Stimulated activated CD4-positive, alpha-beta T cell treated with anti-CD3 and anti-CD28 coated beads, Interleukin-4, amount 100 ng/mL, for 24 hours (primary cell): ENCODE measurements around the gene KRTAP22-2.

Experiments
- DNase-seq: peaks from one replicate; pipeline ENCODE4 v3.0.0-alpha.2; 2020

The KRTAP22-2 gene

GRCh38 chr21:30590297-30590696 lies at the start of gene KRTAP22-2:
TSS of gene KRTAP22-2 (minus strand) at chr21:30590397.
- no peak for DNase-seq

- DNase-seq: no peak
These were observed 48.5 kb upstream of the KRTAP22-2 start for GRCh38 chr21:30638686-30639085.

- no peak for DNase-seq
These were observed 44.7 kb upstream of the KRTAP22-2 start, which contains the start of gene KRTAP20-2 for GRCh38 chr21:30634906-30635305. TSS of gene KRTAP20-2 (plus strand) at chr21:30635206. CDS start at chr21:30635264, 58 bp downstream.

GRCh38 chr21:30629200-30629599 lies 39.0 kb upstream of the KRTAP22-2 start:
- no peak for DNase-seq

GRCh38 chr21:30628109-30628508 lies 37.9 kb upstream of the KRTAP22-2 start:
- DNase-seq: no peak

- no peak for DNase-seq
These were observed 35.4 kb upstream of the KRTAP22-2 start for GRCh38 chr21:30625449-30626165.

GRCh38 chr21:30623362-30623761 lies 33.2 kb upstream of the KRTAP22-2 start:
- no peak for DNase-seq

- DNase-seq: no peak
These were observed 30.3 kb upstream of the KRTAP22-2 start, which contains the start of gene KRTAP20-4 for GRCh38 chr21:30620522-30620921. TSS of gene KRTAP20-4 (plus strand) at chr21:30620627.

- no peak for DNase-seq
These were observed 29.9 kb upstream of the KRTAP22-2 start for GRCh38 chr21:30620080-30620479.

- DNase-seq: no peak
These were observed 25.9 kb upstream of the KRTAP22-2 start, which contains the start of gene KRTAP20-1 for GRCh38 chr21:30616125-30616524. TSS of gene KRTAP20-1 (plus strand) at chr21:30616425. CDS start at chr21:30616455, 30 bp downstream.

GRCh38 chr21:30615199-30615598 lies 25.0 kb upstream of the KRTAP22-2 start:
- DNase-seq: no peak

- DNase-seq: no peak
These were observed 23.6 kb upstream of the KRTAP22-2 start, which contains the start of gene KRTAP6-1 for GRCh38 chr21:30613836-30614235. TSS of gene KRTAP6-1 (minus strand) at chr21:30613930. CDS start at chr21:30613904, 26 bp downstream.

- DNase-seq: no peak
These were observed 21.9 kb upstream of the KRTAP22-2 start for GRCh38 chr21:30612132-30612531.

GRCh38 chr21:30605968-30606367 lies 15.8 kb upstream of the KRTAP22-2 start:
- no peak for DNase-seq

- DNase-seq: no peak
These were observed 10.6 kb upstream of the KRTAP22-2 start, which contains the start of gene KRTAP22-1 for GRCh38 chr21:30600787-30601186. TSS of gene KRTAP22-1 (plus strand) at chr21:30601087.

- DNase-seq: no peak
These were observed 8.6 kb upstream of the KRTAP22-2 start, which contains the start of gene KRTAP6-2 for GRCh38 chr21:30598802-30599201. TSS of gene KRTAP6-2 (minus strand) at chr21:30598902. CDS start at chr21:30598874, 28 bp downstream.

- no peak for DNase-seq
These were observed 1.9 kb upstream of the KRTAP22-2 start, which contains the start of gene KRTAP6-3 for GRCh38 chr21:30592140-30592539. TSS of gene KRTAP6-3 (plus strand) at chr21:30592440. CDS start at chr21:30592446, 6 bp downstream.

- DNase-seq: no peak
These were observed 7.3 kb downstream of the KRTAP22-2 start for GRCh38 chr21:30582870-30583269.

- DNase-seq: no peak
These were observed 10.1 kb downstream of the KRTAP22-2 start for GRCh38 chr21:30580132-30580531.

GRCh38 chr21:30579346-30579745 lies 10.9 kb downstream of the KRTAP22-2 start:
- no peak for DNase-seq

- DNase-seq: no peak
These were observed 12.4 kb downstream of the KRTAP22-2 start for GRCh38 chr21:30577766-30578165.

- DNase-seq: no peak
These were observed 22.6 kb downstream of the KRTAP22-2 start for GRCh38 chr21:30567617-30568016.

- no peak for DNase-seq
These were observed 26.6 kb downstream of the KRTAP22-2 start for GRCh38 chr21:30563630-30564029.

GRCh38 chr21:30563072-30563471 lies 27.1 kb downstream of the KRTAP22-2 start:
- no peak for DNase-seq
